AG09309 (cell line): Measurements from ENCODE around the gene DNAJC28.

Experiments
- DNase-seq: peaks from one replicate; pipeline ENCODE4 v3.0.0-alpha.2; 2010; ENCODE audit warnings: low read depth
- H3K4me3 ChIP-seq: 2 replicates; pipeline ENCODE4 v1.5.1; 2011; ENCODE audit warnings: mild to moderate bottlenecking, low read depth, low read length, moderate library complexity; ENCODE audit not compliant: control insufficient read depth
- TF ChIP-seq, protein P1 (sequence below): IDR thresholded peaks from 2 replicates; pipeline ENCODE4 v1.5.1; 2011; ENCODE audit warnings: mild to moderate bottlenecking, low read depth, low read length, inconsistent platforms; ENCODE audit not compliant: insufficient read depth, control insufficient read depth; ENCODE audit errors: missing control alignments

Gene DNAJC28

GRCh38 chr21:33522953-33523349, 31.4 kb upstream of the DNAJC28 start:
- TF ChIP-seq, protein P1, sequence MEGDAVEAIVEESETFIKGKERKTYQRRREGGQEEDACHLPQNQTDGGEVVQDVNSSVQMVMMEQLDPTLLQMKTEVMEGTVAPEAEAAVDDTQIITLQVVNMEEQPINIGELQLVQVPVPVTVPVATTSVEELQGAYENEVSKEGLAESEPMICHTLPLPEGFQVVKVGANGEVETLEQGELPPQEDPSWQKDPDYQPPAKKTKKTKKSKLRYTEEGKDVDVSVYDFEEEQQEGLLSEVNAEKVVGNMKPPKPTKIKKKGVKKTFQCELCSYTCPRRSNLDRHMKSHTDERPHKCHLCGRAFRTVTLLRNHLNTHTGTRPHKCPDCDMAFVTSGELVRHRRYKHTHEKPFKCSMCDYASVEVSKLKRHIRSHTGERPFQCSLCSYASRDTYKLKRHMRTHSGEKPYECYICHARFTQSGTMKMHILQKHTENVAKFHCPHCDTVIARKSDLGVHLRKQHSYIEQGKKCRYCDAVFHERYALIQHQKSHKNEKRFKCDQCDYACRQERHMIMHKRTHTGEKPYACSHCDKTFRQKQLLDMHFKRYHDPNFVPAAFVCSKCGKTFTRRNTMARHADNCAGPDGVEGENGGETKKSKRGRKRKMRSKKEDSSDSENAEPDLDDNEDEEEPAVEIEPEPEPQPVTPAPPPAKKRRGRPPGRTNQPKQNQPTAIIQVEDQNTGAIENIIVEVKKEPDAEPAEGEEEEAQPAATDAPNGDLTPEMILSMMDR: no peak
- DNase-seq: no peak
- H3K4me3 ChIP-seq: no peak overlapping the region

DNA sequence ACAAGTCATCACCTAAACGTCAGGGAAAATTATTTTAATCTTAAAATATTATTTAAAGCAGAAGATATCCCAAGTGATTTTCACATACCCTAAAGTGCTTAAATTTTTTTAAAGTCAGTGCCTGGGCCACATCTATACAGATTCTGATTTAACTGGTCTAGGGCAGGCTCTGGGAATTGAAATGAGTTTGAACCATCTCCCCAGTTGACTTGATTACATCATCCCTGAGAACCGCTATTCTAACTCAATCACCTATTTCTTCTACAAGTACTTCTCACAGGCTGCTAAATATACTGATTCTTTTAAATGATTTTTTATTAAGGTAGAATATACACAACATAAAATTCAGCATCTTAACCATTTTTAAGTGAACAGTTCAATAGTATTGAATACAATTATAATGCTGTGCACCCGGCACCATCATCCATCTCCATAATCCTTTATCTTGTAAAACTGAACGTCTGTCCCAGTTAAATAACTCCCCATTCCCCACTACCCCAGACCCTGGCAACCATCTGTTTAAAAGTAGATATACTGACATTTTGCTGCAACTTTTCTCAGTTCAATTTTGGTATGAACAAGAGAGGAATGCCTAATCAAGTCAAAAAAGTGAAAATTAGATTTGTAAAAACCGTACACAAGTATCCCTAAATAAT, 30.9 kb upstream of the DNAJC28 start:
- TF ChIP-seq, protein P1: no peak
- no peak overlapping the region for H3K4me3 ChIP-seq
- no peak for DNase-seq

GRCh38 chr21:33518899-33519298, 27.4 kb upstream of the DNAJC28 start:
- no peak overlapping the region for H3K4me3 ChIP-seq
- TF ChIP-seq, protein P1: no peak
- no peak for DNase-seq

DNA sequence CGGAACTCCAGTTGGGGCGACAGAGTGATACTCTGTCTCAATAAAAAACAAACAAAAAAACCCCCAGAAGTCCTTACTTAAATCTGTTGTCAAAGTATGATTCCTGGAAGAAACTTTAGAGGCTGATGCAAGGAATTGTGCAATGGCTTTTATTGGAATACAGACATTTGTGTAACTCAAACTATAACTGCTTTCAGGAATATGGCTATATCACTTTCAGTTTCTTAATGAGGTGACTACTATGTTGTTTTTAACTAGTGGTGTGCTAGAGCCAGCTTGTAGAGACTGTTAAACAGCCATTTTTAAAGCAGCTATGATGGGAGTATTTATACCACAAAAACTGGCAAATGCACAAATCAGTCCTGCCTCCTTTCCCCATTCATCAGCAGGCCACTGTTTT, 22.7 kb upstream of the DNAJC28 start:
- TF ChIP-seq, protein P1: no peak
- H3K4me3 ChIP-seq: no peak overlapping the region
- peak; percentile 63 for DNase-seq

- TF ChIP-seq, protein P1: no peak
- no peak overlapping the region for H3K4me3 ChIP-seq
- DNase-seq: no peak
Measured at GRCh38 chr21:33512481-33512880, 21.0 kb upstream of the DNAJC28 start.

DNA sequence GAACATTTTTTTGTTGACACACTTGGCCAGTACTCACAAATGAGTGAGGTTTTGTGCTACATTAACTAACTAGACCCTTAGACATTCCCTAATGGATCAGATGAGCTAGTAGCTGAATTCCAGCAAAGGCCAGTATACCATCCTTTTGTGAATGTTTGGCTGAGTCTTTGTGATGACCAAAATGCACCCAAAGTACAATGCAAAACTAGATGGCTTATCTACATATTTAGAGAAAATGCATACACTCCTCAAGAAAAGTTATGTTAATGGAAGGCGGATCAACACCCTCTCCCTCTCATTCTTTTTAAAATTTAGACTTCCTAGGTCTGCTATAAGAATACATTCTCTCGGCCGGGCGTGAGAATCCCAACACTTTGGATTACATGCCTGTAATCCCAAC, 20.1 kb upstream of the DNAJC28 start:
- H3K4me3 ChIP-seq: no peak overlapping the region
- no peak for DNase-seq
- TF ChIP-seq, protein P1: no peak
